Keratinocyte (primary cell): ENCODE data around the gene PDZK1. TPM values are rescaled to one million over a fixed set of nuclear protein-coding genes. Genes with fewer than 3 reads are reported as not detected.

Experiments used
- DNase-seq: peaks from one replicate; pipeline ENCODE4 v3.0.0-alpha.2; 2011; ENCODE audit warnings: low read depth, missing footprints, low spot score
- FAIRE-seq: peaks from 2 replicates; lab custom pipeline; 2011; peaks lifted over from hg19 to GRCh38; lab: Jason Lieb, UNC
- H2AFZ ChIP-seq: 2 replicates; pipeline ENCODE4 v1.6.0; 2012; ENCODE audit warnings: low read length, control low read depth, inconsistent platforms; ENCODE audit not compliant: control insufficient read depth
- H3K27ac ChIP-seq: 2 replicates; pipeline ENCODE4 v1.5.1; 2011; ENCODE audit warnings: low read length; ENCODE audit not compliant: control insufficient read depth, insufficient read depth
- H3K27me3 ChIP-seq: 3 replicates; pipeline ENCODE4 v1.6.0; 2011; ENCODE audit warnings: low read length; ENCODE audit not compliant: control insufficient read depth, insufficient read depth; ENCODE audit errors: extremely low read depth
- H3K36me3 ChIP-seq, 2 experiments: 2 replicates in 1 of 2; 3 replicates in 1 of 2; pipeline ENCODE4 v1.5.1; 2011; ENCODE audit warnings: low read length in 2 of 2, mild to moderate bottlenecking in 1 of 2; ENCODE audit not compliant: control insufficient read depth in 2 of 2, insufficient read depth in 2 of 2; ENCODE audit errors: extremely low read depth in 1 of 2
- H3K4me1 ChIP-seq: 3 replicates; pipeline ENCODE4 v1.5.1; 2011; ENCODE audit warnings: low read length; ENCODE audit not compliant: control insufficient read depth, insufficient read depth; ENCODE audit errors: extremely low read depth
- H3K4me2 ChIP-seq: 3 replicates; pipeline ENCODE4 v1.6.0; 2011; ENCODE audit warnings: low read depth, low read length; ENCODE audit not compliant: control insufficient read depth, insufficient read depth; ENCODE audit errors: extremely low read depth
- H3K4me3 ChIP-seq, 3 experiments: fragments of 200-600 bp in 1 of 3; sonication (generic) in 1 of 3; 2 replicates in 2 of 3; 3 replicates in 1 of 3; pipeline ENCODE4 v1.5.1; 2011 to 2016; ENCODE audit warnings: low read length in 3 of 3, mild to moderate bottlenecking in 3 of 3, control low read depth in 2 of 3, inconsistent platforms in 1 of 3, low read depth in 1 of 3, mixed read lengths in 1 of 3, mixed run types in 1 of 3, moderate library complexity in 1 of 3; ENCODE audit not compliant: control insufficient read depth in 2 of 3, insufficient read depth in 2 of 3; ENCODE audit errors: extremely low read depth in 1 of 3
- H3K79me2 ChIP-seq: 2 replicates; pipeline ENCODE4 v1.6.0; 2012; ENCODE audit warnings: low read length; ENCODE audit not compliant: control insufficient read depth, insufficient read depth
- H3K9ac ChIP-seq: 3 replicates; pipeline ENCODE4 v1.6.0; 2011; ENCODE audit warnings: low read length; ENCODE audit not compliant: control insufficient read depth, insufficient read depth; ENCODE audit errors: extremely low read depth
- H3K9me1 ChIP-seq: 3 replicates; pipeline ENCODE4 v1.6.0; 2011; ENCODE audit warnings: low read length; ENCODE audit not compliant: control insufficient read depth, insufficient read depth; ENCODE audit errors: extremely low read depth
- H3K9me3 ChIP-seq: 2 replicates; pipeline ENCODE4 v1.5.1; 2012; ENCODE audit warnings: low read depth, low read length; ENCODE audit not compliant: control insufficient read depth
- H4K20me1 ChIP-seq: 3 replicates; pipeline ENCODE4 v1.6.0; 2011; ENCODE audit warnings: low read length; ENCODE audit not compliant: control insufficient read depth, insufficient read depth; ENCODE audit errors: extremely low read depth
- EZH2 ChIP-seq: IDR thresholded peaks from one replicate; pipeline ENCODE4 v1.6.1; 2012; ENCODE audit warnings: inconsistent platforms, mild to moderate bottlenecking, low read length, moderate library complexity
- dilution Hi-C: fragments of 300-500 bp; cut with MboI; formaldehyde crosslinking; loops from one replicate; pipeline ENCODE4 v1.7.0; 2020; ENCODE audit warnings: low sequenced_read_pairs; ENCODE audit not compliant: extremely low pct_ligation_motif_present
- polyA plus RNA-seq, 5 experiments: library from polyadenylated mRNA; depleted of rRNA in 3 of 5; stranded (reverse) in 3 of 5; stranded (forward) in 1 of 5; unstranded in 1 of 5; fragments of >200 nt; gene quantifications; 1 replicate in 1 of 5; 2 replicates in 3 of 5; 3 replicates in 1 of 5; pipeline versions ENCODE4 v1.2.1 to v1.2.3, GENCODE V29; 2011 to 2012; ENCODE audit warnings: missing spikeins in 2 of 5, low read depth in 1 of 5, low replicate concordance in 1 of 5
- TF ChIP-seq, protein P1 (sequence below), 3 experiments: IDR thresholded peaks in 1 of 3; conservative IDR thresholded peaks in 1 of 3; optimal IDR thresholded peaks in 1 of 3; 2 replicates in 2 of 3; 3 replicates in 1 of 3; pipeline versions ENCODE3 to v1.5.1; 2011; ENCODE audit warnings: low read length in 3 of 3, mild to moderate bottlenecking in 3 of 3, moderate library complexity in 2 of 3, control low read depth in 1 of 3, inconsistent platforms in 1 of 3; ENCODE audit not compliant: insufficient read depth in 2 of 3; ENCODE audit errors: extremely low read depth in 1 of 3

The PDZK1 gene
- polyA plus RNA-seq, 1 donor (not counting 4 experiments of a cell fraction or from before 2014, with no cell fraction given) = 0.21 TPM

DNA sequence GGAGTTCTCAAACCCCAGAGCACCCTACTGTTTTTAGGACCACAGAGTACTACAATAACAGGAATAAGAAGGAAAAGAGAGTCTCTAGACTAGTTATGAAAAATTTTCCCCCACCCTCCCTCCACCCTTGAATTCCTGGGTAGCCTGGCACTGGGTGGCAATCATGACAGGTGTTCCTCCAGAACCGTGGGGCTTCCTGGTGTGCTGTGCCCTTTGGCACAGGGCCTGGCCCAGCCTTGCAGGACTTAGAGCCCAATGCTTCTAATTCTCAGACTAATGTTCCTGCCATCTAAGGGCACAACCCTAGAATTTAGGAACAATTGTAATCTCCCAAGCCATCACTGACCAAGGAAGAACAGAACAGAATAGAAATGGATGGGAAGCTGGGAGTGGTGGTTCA lies 10.7 kb upstream of the PDZK1 start:
- no peak overlapping the region for H3K4me3 ChIP-seq
- DNase-seq = no peak

GRCh38 chr1:145716641-145717345 lies 9.6 kb upstream of the PDZK1 start:
- H3K4me3 ChIP-seq = no peak overlapping the region
- no peak overlapping the region for H3K27ac ChIP-seq
- FAIRE-seq = no peak
- H3K4me2 ChIP-seq = no peak overlapping the region
- TF ChIP-seq EZH2 = no peak
- TF ChIP-seq, protein P1, sequence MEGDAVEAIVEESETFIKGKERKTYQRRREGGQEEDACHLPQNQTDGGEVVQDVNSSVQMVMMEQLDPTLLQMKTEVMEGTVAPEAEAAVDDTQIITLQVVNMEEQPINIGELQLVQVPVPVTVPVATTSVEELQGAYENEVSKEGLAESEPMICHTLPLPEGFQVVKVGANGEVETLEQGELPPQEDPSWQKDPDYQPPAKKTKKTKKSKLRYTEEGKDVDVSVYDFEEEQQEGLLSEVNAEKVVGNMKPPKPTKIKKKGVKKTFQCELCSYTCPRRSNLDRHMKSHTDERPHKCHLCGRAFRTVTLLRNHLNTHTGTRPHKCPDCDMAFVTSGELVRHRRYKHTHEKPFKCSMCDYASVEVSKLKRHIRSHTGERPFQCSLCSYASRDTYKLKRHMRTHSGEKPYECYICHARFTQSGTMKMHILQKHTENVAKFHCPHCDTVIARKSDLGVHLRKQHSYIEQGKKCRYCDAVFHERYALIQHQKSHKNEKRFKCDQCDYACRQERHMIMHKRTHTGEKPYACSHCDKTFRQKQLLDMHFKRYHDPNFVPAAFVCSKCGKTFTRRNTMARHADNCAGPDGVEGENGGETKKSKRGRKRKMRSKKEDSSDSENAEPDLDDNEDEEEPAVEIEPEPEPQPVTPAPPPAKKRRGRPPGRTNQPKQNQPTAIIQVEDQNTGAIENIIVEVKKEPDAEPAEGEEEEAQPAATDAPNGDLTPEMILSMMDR (optimal IDR thresholded peaks at IDR 0.05 in 1 of 3, IDR thresholded peaks at IDR 0.05 in 1 of 3, conservative IDR thresholded peaks at IDR 0.05 in 1 of 3; ENCODE audit: extremely low read depth in 1 of 3, insufficient read depth in 2 of 3, low read length in 3 of 3) = no peak
- H3K4me1 ChIP-seq = peaks cover 14% of the 10 kb centered on the region
- H3K9me1 ChIP-seq = no peaks in the 10 kb centered on the region
- H3K36me3 ChIP-seq = no peaks in the 10 kb centered on the region
- no peaks in the 10 kb centered on the region for H3K79me2 ChIP-seq
- H3K9me3 ChIP-seq = no peaks in the 10 kb centered on the region
- no peak for DNase-seq
- H2AFZ ChIP-seq = no peak overlapping the region
- no peaks in the 10 kb centered on the region for H3K27me3 ChIP-seq
- dilution Hi-C loops = no loop called here
- no peak overlapping the region for H3K9ac ChIP-seq
- H4K20me1 ChIP-seq = no peaks in the 10 kb centered on the region

More for the DNA sequence above, 10.7 kb upstream of the PDZK1 start:
- Histone ChIP-seq H3K9ac (no peak overlapping the region), H3K4me2 (no peak overlapping the region), H2AFZ (no peak overlapping the region), H3K4me1 (peaks cover 14% of the 10 kb centered on the region), H3K27ac (no peak overlapping the region), H3K9me3 (no peaks in the 10 kb centered on the region), H3K79me2 (no peaks in the 10 kb centered on the region), H3K9me1 (no peaks in the 10 kb centered on the region), H3K36me3 (no peaks in the 10 kb centered on the region), H4K20me1 (no peaks in the 10 kb centered on the region), H3K27me3 (no peaks in the 10 kb centered on the region)
- no peak for FAIRE-seq
- dilution Hi-C loops = no loop called here
- TF ChIP-seq, protein P1 (optimal IDR thresholded peaks at IDR 0.05 in 1 of 3, IDR thresholded peaks at IDR 0.05 in 1 of 3, conservative IDR thresholded peaks at IDR 0.05 in 1 of 3; ENCODE audit: extremely low read depth in 1 of 3, insufficient read depth in 2 of 3, low read length in 3 of 3) = no peak
- TF ChIP-seq EZH2 = no peak
